Stomach (tissue), 4 donors: Measurements from ENCODE around the gene SSTR5.

ENCODE experiments used
- CTCF ChIP-seq, 7 experiments: fragments of 450-650 bp in 4 of 7; fragments of 200-600 bp in 3 of 7; sonication (generic) in 3 of 7; IDR thresholded peaks; one replicate each; pipeline ENCODE4 v1.5.1; 2016 to 2019; ENCODE audit warnings: antibody characterized with exemption in 7 of 7, control low read depth in 2 of 7, mild to moderate bottlenecking in 1 of 7
- EP300 ChIP-seq: sonication (generic); formaldehyde crosslinking; IDR thresholded peaks from one replicate; pipeline ENCODE4 v1.6.1; 2017; ENCODE audit warnings: antibody characterized with exemption
- POLR2A ChIP-seq, 4 donors: fragments of 450-650 bp; IDR thresholded peaks; one replicate each; pipeline ENCODE4 v1.6.1; 2016; ENCODE audit warnings: antibody characterized with exemption in 4 of 4, control low read depth in 2 of 4, mild to moderate bottlenecking in 1 of 4, moderate library complexity in 1 of 4
- POLR2AphosphoS5 ChIP-seq, 3 donors: sonication (generic); formaldehyde crosslinking; IDR thresholded peaks; one replicate each; pipeline ENCODE4 v1.6.1; 2016; ENCODE audit warnings: antibody characterized with exemption in 3 of 3

GRCh38 chr16:1052721-1053120, 19.8 kb upstream of the SSTR5 start:
- TF ChIP-seq CTCF (IDR thresholded peaks at IDR 0.05) (no peak), POLR2AphosphoS5 (IDR thresholded peaks at IDR 0.05) (no peak), POLR2A (IDR thresholded peaks at IDR 0.05) (no peak), EP300 (no peak)
